ENCODE measurements around the gene TBX2. TPM values are rescaled to one million over a fixed set of nuclear protein-coding genes. Genes with fewer than 3 reads are reported as not detected.
A peak's percentile ranks its signal among the peaks of the same experiment; 100 is the strongest.

The TBX2 gene
- total and polyA plus RNA-seq, 9 of the 15 experiments (the other 6 are each of a cell fraction or from before 2014, with no cell fraction given): 0.18 TPM; not detected in 8

- FAIRE-seq: no peak
- BruUV-seq (replicated peaks): no TSS peak
- TF ChIP-seq ZHX1 (conservative IDR thresholded peaks at IDR 0.05; ENCODE audit: low read length) (no peak), HBP1 (CRISPR knock-in tag; IDR thresholded peaks at IDR 0.05) (no peak), ZNF740 (CRISPR knock-in tag; IDR thresholded peaks at IDR 0.05) (no peak), ZNF740 (tag; IDR thresholded peaks at IDR 0.05) (no peak), MBD2 (IDR thresholded peaks at IDR 0.05; ENCODE audit: borderline replicate concordance, low read depth) (no peak), HMBOX1 (IDR thresholded peaks at IDR 0.05) (no peak), ATF6 (CRISPR knock-in tag; IDR thresholded peaks at IDR 0.05) (no peak), ZC3H11A (IDR thresholded peaks at IDR 0.05; ENCODE audit: low read depth, low read length) (no peak), MXD1 (CRISPR knock-in tag; IDR thresholded peaks at IDR 0.05; ENCODE audit: borderline replicate concordance, poor library complexity, severe bottlenecking) (no peak), ZNF696 (CRISPR knock-in tag; conservative IDR thresholded peaks at IDR 0.05) (no peak), ZNF551 (CRISPR knock-in tag; IDR thresholded peaks at IDR 0.05) (no peak), SMARCC2 (IDR thresholded peaks at IDR 0.05; ENCODE audit: low read depth) (no peak), PHF21A (IDR thresholded peaks at IDR 0.05; ENCODE audit: borderline replicate concordance, low read depth) (no peak), ZNF239 (CRISPR knock-in tag; IDR thresholded peaks at IDR 0.05) (no peak)
These were observed 20.4 kb downstream of the TBX2 start for GRCh38 chr17:61420052-61420451.

More at GRCh38 chr17:61420052-61420451, 20.4 kb downstream of the TBX2 start:
- in situ Hi-C loops (cut with MboI): loop anchor here (5.0 to 10.0 kb wide), 2 partner anchors 132 to 425 kb away; no protein-coding TSS in a partner anchor
- H3K27me3 ChIP-seq (ENCODE audit: control insufficient read depth in 2 of 2, insufficient read depth in 2 of 2, low read length in 2 of 2): peaks cover 7 to 28% of the 10 kb centered on the region in 2 experiments; a peak in 4 of 5 replicates
- no peak overlapping the region for H2AFZ ChIP-seq (ENCODE audit: low read depth, low read length)
- H3K4me3 ChIP-seq: no peak overlapping the region
- POLR2A ChIA-PET: interaction anchor here (0.5 to 0.6 kb wide), 2 partner anchors 131 to 708 kb away, joined by 3 read pairs; no protein-coding TSS in a partner anchor
- intact Hi-C loops (cut with micrococcal nuclease): no loop called here
- no peak overlapping the region for H3K9ac ChIP-seq (ENCODE audit: insufficient read depth in 1 of 2, low read depth in 2 of 2, low read length in 2 of 2)
- no peak overlapping the region for H3K27ac ChIP-seq (ENCODE audit: extremely low read depth, low read depth, low read length)
- H3K79me2 ChIP-seq (ENCODE audit: control insufficient read depth, insufficient read depth, low read length): no peaks in the 10 kb centered on the region
- H3K36me3 ChIP-seq (ENCODE audit: control insufficient read depth, insufficient read depth, low read length): no peaks in the 10 kb centered on the region
- peak in 1 of 4 experiments; percentile 2 for DNase-seq (ENCODE audit: extremely low read depth in 1 of 4, low spot score in 3 of 4)
- no peaks in the 10 kb centered on the region for H4K20me1 ChIP-seq (replicated peaks; ENCODE audit: control insufficient read depth, insufficient read depth, low read length)
- H3K9me3 ChIP-seq (replicated peaks; ENCODE audit: control insufficient read depth, insufficient read depth, low read depth, low read length): no peaks in the 10 kb centered on the region
- H3K9me1 ChIP-seq (ENCODE audit: control insufficient read depth, insufficient read depth, low read length): no peaks in the 10 kb centered on the region
- peaks cover 0 to 10% of the 10 kb centered on the region in 2 experiments; a peak in 4 of 5 replicates for H3K4me1 ChIP-seq (replicated peaks in 1 of 2; ENCODE audit: control insufficient read depth in 2 of 2, insufficient read depth in 2 of 2, low read length in 2 of 2)
- CTCF ChIA-PET (ENCODE audit: low intra/inter-chr PET ratio): no interaction called here
- H3K4me2 ChIP-seq (ENCODE audit: insufficient read depth, low read length): no peak overlapping the region
- ATAC-seq: no peak
- WGBS (ENCODE audit: insufficient coverage, low coverage, missing lambda C conversion rate): 0% methylated on average over 4 of the region's 4 CpGs
